Stimulated activated CD4-positive, alpha-beta T cell treated with anti-CD3 and anti-CD28 coated beads, Interleukin-2, amount 100 ng/mL, for 4 hours (primary cell): ENCODE data around the gene SKI.
"Not testable (repeated sequence)": the region's sequence is repeated elsewhere in the genome, so short reads cannot be mapped to it uniquely, and the experiment has no call there.

Experiments
- DNase-seq: peaks from one replicate; pipeline ENCODE4 v3.0.0-alpha.2; 2020; ENCODE audit warnings: low read depth

The SKI gene

DNA sequence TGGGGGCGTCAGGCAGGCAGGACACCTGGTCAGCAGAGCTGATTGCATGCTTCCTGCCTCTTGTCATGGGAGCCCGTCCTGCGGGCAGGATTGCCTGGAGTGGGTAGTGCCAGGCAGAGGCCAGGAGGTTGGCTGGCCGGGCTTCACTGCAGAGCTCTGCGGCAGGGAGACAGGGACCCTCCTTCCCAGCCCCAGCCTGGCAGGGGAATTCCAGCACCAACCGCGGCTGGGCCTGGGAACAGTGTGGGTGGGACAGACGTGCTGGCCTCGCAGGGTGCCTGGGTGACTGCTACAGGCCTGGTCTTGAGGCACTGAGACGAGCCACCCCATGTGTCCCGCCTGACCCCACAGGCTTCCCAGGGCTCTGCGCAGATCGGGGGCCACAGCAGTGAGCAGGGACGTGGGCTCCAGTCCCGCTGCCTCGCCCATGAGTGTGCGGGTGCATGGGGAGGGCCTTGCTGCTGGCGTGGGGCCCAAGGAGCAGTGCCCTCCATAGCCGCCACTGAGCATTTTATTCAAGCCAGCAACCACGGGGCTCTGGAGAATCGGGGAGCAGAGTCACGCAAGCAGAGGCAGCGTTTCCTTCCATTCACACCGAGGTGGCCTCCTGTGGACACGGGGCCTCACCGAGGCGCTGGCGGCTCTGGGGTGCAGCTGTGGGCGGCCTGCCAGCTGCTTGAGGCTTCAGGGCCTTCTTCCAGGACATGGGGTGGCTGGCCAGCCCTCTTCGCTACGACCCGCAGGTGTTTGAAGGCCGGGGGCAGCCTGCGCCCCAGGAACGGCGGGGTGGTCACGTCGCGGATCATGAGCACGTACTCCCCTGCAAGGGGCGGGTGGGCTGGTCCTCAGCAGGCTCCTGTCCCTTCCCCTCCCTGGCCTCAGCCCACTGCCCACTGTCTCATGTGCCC is 92.9 kb downstream of the SKI start:
- no peak for DNase-seq

DNA sequence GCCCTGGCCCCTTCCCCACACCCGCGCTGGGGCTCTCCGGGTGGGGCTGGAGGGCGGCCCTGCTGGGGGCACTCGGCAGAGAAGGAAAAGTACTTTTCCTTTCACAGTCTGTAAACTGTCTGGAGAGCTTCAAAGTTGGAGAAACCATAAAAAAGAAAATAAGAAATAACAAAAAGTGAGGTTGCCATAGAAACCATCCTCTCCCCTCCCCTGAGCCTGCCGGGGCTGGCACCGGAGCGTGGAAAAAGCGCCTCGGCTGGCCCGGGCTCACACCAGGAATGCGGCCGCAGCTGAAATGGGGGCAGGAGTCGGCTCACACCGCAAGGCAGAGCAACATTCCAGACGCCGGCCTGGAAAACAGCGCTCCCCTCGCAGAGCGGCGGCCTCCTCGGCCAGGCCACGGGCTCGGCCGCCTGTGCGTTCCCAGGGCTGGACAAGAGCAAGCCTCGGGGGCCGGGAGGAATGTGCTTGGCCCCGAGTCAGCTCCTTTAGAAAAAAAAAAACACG is 94.0 kb downstream of the SKI start:
- no peak for DNase-seq

DNA sequence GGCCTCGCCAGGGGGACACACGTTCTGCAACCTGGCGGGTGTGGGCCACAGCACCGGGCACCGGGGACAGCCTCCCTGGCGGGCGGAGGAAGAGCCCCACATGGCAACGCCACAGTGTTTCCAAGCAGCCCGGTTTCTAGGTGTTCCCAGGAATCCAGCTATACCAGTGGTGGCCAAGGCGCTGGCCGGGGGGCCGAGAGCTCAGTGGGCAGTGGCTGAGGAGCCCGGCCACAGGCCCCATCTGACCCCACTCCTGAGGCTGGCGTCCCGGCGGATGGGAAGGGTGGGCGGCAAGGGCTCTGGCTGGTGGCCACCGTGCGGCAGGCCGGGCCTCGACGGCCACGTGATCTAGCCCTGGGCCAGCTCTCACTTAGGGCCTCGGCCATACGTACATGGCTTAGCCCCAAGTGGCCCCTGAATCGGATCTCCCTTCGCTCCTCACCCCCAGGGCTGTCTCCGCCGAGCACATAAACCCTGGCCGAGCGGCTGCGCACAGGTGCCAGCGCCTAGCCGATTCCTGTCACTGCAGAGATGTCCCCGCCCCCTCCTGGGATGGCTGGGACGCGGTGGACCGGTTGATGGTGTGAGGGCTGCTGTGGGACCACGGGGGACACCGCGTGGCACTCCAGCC is 94.6 kb downstream of the SKI start:
- no peak for DNase-seq

DNA sequence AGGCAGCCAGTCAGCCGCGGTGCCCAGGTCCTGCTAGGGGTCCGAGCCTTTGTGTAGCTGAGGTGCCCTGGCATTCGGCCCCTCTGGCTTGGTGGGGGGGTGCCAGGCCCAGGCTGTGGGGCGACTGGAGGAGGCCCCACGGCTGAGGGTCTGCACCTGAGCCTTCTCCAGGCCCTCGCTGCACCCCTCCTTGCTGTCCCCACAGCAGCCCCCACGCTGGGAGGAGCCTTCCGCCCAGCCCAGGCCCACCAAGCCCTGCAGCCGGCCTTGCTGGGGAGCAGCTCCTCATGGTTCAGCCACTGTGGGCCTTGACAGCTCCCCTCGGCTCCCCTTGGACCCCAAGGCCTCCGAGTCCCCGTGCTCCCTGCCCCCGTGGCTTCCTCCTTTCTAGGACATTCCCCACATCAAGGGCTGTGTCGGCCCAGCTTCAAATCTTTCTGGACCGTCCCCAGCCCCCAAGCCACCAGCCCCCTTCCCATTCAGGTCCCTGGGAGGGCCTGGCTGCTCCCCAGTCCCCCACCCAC is 95.4 kb downstream of the SKI start:
- DNase-seq, result no peak

DNA sequence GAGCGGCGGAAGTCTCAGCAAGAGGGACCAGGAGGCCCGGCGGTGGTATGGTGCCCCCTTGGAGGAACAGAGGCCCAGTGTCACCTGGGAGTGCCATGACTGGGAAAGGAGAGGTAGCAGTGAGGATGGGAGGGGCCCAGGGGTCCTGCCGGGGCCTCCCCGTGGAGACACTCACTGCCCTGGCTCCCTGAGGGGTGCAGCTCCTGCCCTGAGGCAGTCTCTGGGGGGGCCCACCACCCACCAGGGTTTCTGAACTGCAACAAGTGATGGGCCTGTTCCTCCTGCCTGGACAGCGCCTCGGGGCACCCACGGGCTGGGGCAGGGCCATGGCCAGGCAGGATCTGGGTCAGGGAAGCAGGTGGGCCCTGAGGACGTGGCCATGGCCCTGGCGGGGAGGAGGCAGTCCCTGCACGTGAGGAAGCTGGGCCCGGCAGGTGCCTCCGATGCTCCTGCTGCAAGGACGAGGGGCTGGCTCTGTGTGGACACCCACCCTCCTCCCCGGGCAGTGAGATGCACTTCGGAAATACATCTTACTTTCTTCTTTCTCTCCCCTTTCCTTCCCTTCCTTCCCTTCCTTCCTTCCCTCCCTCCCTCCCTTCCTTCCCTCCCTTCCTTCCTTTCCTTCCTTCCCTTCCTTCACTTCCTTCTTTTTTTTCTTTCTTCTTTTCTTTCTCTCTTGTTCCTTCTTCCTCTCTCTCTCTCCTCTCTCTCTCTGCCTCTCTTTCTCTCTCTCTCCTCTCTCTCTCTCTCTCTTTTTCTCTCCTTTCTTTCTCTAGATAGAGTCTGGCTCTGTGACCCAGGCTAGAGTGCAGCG is 96.6 kb downstream of the SKI start:
- no peak for DNase-seq

DNA sequence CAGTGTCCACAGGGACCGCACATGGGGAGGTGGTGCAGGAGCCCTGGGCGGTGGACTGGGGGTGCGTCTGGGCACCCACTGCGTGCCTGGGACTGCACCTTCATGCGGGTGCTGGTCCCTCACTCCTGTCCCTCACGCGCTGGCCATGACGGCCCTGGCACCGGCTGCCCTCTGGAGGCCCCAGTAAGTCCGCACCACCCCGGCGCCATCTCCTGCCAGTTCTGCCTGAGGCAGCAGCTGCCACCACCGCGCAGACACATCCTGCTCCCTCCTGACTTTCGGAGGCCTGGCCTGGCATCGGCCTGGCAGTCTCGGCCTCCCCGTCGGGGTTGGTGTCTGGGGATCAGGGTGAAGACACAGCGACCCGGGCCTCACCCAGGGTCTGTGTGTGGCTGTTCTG is 98.4 kb downstream of the SKI start:
- no peak for DNase-seq

DNA sequence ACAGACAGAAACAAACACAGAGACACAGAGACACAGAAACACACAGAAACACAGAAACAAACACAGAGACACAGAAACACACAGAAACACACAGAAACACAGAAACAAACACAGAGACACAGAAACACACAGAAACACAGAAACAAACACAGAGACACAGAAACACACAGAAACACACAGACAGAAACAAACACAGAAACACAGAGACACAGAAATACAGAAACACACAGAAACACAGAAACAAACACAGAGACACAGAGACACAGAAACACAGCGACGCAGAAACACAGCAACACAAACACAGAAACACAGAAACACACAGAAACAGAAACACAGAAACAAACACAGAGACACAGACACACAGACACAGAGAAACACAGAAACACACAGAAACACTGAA is 99.0 kb downstream of the SKI start:
- DNase-seq, result not testable (repeated sequence)

DNA sequence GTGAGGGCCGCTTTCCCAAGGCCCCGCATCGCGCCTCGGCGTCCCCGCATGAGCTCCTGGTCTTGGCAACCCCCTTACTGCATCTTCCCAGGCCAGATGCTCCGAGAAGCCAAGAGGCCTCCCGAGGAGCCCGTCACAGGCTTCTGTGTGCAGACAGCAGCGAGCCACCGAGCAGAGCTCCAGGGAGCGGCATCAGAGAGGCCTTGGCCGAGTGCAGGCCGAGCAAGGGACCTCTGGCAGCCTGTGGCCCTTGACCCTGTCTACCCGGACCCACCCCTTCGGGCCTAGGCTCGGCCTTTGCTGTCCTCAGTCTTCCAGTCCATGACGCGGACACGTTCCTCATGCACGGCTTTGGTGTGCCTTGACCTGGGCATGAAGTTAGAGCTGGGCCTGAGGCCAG is 99.7 kb downstream of the SKI start:
- DNase-seq, result no peak

DNA sequence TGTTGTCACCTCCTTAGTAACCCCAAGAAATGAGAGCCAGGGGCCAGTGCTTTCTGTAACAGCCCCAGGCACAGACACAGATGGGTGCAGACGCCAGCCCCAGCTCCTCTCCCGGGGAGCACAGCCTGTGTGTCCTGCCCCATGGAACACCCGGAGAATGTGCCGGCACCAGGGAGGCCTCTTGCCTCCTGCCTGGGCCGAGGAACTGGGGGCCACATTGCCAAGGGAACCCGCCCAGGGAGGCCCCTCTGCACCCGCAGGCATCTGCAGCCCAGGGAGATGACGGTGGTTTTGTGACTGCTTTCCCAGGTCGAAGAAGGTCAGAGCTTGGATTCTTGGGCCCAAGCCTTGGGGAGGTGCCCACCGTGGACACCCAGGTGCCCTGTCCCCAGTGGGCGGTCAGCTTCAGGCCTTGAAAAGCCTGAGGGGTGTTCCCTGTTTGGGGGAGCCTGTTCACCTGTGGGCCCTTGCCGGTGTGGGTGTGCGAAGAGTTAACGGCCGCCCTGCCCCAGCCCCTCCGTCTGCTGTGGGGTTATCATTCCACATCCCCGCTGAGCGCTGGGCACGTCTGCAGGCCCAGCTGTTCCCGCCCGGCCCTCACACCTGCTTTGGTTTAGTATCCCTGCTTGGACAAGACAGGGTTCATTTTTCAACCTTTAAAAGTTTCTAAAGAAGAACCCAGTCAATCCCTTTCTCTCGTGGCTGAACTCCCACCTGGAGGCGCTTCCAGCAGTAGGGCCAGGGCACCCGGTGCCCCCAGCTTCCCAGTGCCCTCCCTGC is 100.7 kb downstream of the SKI start:
- no peak for DNase-seq

DNA sequence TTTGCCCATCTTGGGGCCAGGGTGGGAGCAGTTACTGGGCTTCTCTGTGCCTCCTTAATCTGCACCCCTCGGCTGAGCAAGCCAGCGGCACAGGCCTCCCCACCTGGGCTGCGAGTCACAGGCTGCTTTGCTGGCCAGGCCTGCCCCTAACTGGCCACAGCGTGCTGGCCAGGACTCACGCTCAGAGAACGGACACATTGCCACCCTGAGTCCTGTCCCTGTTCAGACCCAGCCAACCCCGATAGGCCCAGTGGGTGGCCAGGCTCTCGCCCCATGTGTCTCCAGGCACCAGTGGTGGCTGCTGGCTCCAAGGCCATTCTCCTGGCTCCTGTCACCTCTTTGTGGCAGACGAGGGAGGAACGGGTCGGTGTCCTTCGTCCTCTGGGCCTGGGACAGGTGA is 101.9 kb downstream of the SKI start:
- DNase-seq, result no peak

DNA sequence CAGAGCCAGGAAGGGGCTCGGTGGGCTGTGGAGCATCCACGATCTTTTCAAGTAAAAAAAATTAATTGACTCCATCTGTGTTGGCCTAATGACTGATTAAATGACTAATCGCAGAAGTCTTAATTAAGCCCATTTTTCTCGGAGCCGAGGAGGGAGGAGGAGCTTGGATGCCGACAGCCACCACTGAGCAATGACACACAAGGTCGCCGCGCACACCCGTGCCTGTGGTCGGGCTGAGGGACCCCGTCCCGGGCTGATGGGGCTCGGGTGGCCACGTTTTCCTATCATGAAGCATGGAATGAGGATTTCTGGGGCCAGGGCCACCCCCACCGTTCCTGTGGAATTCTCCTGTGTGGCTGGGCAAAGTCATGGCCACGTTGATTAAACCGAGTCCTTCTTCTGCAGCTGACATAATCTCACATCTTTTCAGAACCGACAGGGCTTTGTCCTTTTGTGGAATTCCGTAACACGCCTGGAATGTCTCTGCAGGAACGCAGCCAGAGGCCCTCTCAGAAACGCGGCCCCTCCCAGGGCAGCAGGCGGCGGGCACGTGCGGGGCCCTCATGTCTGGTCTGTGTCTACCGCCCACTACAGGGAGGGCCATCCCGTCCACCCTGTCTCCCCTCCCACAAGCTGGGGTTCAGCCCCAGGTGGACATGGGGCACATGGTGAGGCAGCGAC is 102.5 kb downstream of the SKI start:
- DNase-seq, result no peak

DNA sequence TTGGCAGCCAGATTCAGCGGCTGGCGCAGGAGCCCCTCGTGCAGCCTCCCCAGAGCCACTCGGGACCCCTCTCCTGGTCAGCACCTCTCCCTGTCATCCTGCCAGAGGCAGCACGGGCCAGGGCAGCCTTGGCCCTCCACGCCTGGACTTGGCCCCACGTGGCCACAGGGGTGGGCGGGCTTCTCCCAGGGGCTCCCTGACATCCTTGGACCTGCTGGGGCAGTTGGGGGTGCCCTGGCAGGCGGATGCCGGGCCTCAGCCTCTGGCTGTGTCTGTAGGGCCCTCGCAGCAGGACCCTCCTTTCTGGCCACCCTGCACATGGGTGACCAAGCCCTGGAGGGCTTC is 103.1 kb downstream of the SKI start:
- no peak for DNase-seq

DNA sequence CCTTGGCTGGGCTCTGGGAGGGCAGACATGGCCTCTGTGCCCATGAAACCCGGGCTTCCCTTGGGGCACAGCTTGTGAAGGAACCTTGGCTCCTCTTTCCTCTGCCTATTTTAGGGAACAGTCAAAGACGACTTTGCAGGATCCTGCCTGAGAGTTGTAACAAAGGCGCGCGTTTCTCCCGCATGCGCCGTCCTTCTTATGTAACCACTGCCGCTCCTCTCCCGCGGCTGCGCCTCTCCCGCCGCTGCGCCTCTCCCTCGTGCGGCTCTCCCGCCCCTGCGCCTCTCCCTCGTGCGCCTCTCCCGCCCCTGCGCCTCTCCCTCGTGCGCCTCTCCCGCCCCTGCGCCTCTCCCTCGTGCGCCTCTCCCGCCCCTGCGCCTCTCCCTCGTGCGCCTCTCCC is 103.5 kb downstream of the SKI start:
- not testable (repeated sequence) for DNase-seq

DNA sequence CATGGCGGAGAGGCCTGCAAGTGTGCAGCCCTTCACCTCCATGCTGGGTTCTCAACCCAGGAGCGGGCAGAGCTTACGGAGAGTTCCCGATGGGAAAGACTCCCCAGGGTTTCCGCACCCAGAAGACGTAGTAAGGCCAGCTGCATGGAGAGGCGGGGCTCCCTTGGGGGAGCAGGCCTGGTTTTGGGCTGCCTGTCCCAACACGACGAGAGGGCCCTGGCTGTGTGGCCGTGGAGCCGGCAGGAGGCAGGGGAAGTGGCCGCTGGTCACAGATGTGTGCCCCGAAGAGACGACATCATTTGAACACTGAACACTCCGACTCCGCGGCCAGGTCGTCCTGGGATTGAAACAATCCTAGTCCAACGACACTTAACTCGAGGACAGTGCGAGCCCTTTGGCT is 106.2 kb downstream of the SKI start:
- no peak for DNase-seq

DNA sequence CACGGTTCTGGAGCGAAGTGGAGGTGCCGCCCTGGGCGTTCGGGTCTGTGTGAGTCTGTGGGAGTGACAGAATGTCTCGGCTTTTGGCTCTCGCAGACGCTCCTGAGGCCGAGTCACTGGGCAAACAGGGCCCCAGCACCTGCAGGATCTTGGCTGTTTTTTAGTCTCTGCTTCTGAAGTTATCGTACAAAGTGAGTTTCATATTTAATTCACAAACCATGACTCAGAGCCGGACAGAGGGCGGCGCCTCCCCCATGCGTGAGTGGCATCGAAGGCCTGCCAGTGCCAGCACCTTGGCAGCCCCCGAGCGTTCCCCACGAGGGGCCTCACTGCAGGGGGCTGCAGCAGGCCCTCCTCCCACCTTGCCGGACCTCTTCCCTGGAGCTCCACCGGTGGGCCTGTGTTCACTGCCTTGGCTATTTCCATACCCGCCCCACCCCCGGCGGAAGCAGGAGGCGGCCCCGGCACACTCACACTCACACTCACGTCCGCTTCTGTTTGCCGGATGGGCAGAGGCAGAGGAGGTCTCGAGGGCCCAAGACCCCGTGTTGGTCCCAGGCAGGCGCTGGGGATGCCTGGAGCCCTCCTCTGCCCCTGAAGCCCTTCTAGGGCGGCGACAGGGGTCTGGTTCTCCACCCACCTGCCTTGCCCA is 106.9 kb downstream of the SKI start:
- no peak for DNase-seq

DNA sequence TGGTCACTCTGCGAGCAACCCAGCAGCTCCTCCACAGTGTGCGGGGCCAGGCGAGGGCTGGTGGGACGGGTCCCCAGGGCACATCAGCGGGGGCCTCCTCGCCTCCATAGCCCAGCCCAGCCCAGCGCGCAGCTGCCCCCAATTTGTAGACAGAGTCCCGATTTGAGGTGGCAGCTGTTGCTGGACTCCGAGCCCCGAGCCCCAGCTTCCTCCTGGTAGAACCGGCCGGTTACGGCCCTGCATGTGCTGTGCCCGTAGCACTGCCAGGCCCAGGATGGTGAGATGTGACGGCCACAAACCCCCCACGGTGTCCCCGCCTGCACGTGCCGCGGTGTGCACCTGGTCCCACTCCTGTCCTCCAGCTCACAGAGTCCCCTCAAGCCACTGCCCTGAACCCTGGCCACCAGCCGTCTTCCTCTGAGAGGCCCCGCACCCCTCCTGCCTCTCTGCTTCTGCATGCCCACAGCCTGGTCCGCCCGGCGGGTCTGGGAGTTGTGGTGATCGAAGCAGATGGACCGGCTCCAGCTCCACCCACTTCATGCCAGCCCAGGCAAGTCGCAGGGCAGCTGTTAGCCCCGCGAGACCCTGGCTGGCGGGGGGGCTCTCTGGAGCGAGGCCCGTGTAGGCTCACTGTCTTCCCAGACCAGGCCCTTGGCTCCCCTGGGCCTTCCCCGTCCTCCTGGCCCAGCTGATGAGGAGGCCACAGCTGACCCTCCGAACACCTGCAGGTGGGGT is 107.8 kb downstream of the SKI start:
- no peak for DNase-seq

DNA sequence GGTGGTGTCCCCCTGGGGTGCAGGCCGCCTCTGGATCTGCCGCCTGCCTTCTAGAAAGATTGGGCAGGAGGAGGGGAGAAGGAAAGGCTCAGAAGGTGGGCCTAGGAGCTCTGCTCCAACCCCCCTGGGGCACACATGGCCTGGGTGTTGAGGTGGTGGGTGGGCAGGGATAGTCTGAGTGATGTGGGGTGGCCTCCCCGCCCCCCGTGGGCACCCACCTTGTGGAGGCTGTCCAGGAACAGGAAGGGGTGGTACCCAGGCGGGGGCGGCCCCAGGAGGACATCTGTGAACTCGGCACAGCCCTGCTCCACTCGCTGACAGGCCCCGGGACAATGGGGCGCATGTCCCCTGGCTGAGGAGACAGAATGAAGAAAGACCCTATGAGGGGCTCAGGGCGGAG is 108.4 kb downstream of the SKI start:
- DNase-seq, result no peak

DNA sequence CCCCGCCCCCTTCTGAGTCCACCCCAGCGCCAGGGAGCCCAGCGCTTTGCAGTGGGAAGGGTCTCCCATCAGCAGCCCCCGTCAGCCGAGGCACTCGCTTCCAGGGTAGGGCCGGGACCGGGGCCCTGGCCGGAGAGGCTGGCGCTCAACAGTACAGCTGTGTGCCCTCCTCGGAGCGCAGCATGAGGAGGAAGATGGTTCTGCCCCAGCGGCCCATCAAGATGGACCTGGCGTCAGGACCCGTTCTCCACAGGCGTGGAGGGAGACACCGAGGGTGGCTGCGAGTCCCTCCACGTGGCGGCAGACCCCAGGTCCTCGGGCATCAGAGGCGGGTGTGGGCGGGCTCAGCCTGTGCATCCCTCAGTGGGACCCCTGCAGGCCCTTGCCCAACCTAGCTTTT is 109.0 kb downstream of the SKI start:
- no peak for DNase-seq

DNA sequence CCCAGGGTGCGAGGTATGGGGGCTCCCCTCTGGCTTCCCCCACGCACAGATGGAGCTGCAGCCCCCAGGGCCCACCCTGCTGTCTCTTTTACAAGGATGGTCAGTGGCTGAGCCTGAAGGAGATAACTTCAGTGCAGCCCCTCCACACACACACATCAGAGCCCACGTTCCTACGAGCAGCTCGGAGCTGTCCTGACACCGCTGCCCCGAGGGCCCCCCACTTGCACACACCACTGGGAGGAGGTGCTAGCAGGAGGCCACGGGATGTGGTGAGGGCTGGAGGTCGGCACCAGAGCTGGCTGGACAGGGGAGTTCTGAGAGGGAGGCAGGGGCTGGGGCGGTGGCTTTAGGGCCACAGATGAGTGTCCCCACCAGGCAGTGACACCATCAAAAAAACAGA is 109.4 kb downstream of the SKI start:
- DNase-seq, result no peak
